ENCODE results near the gene OSBPL10.

The OSBPL10 gene

GRCh38 chr3:31653464-31653863 lies 327.6 kb downstream of the OSBPL10 start:
- no peak for ATAC-seq

GRCh38 chr3:31652296-31652695 lies 328.8 kb downstream of the OSBPL10 start:
- no peak for ATAC-seq
- TF ChIP-seq CREB5 (CRISPR knock-in tag; IDR thresholded peaks at IDR 0.05; ENCODE audit: low read depth) (no peak), CSRNP3 (CRISPR knock-in tag; IDR thresholded peaks at IDR 0.05) (no peak), ESRRG (CRISPR knock-in tag; IDR thresholded peaks at IDR 0.05) (no peak), GLIS3 (CRISPR knock-in tag; IDR thresholded peaks at IDR 0.05) (no peak), CSDC2 (CRISPR knock-in tag; IDR thresholded peaks at IDR 0.05) (no peak), ZNF70 (CRISPR knock-in tag; IDR thresholded peaks at IDR 0.05) (no peak), ZNF565 (CRISPR knock-in tag; conservative IDR thresholded peaks at IDR 0.05; ENCODE audit: low read depth) (no peak), ZC3H10 (CRISPR knock-in tag; IDR thresholded peaks at IDR 0.05) (no peak), TSHZ2 (CRISPR knock-in tag; IDR thresholded peaks at IDR 0.05) (no peak), ISL1 (CRISPR knock-in tag; IDR thresholded peaks at IDR 0.05) (no peak), RARB (CRISPR knock-in tag; IDR thresholded peaks at IDR 0.05) (no peak)

More at GRCh38 chr3:31653464-31653863, 327.6 kb downstream of the OSBPL10 start:
- TF ChIP-seq TOX (CRISPR knock-in tag; IDR thresholded peaks at IDR 0.05; ENCODE audit: borderline replicate concordance) (no peak), CSDC2 (CRISPR knock-in tag; IDR thresholded peaks at IDR 0.05) (no peak), ISL1 (CRISPR knock-in tag; IDR thresholded peaks at IDR 0.05) (no peak), ARNTL (CRISPR knock-in tag; IDR thresholded peaks at IDR 0.05; ENCODE audit: borderline replicate concordance, low read depth) (no peak), ZC3H10 (CRISPR knock-in tag; IDR thresholded peaks at IDR 0.05) (no peak), PATZ1 (CRISPR knock-in tag; IDR thresholded peaks at IDR 0.05; ENCODE audit: borderline replicate concordance) (no peak), ZNF565 (CRISPR knock-in tag; conservative IDR thresholded peaks at IDR 0.05; ENCODE audit: low read depth) (no peak), ZNF8 (CRISPR knock-in tag; IDR thresholded peaks at IDR 0.05) (no peak), CREB5 (CRISPR knock-in tag; IDR thresholded peaks at IDR 0.05; ENCODE audit: low read depth) (no peak), ESRRG (CRISPR knock-in tag; IDR thresholded peaks at IDR 0.05) (no peak), ZFP3 (CRISPR knock-in tag; IDR thresholded peaks at IDR 0.05) (no peak), PPARA (CRISPR knock-in tag; IDR thresholded peaks at IDR 0.05; ENCODE audit: borderline replicate concordance) (no peak), RARB (CRISPR knock-in tag; IDR thresholded peaks at IDR 0.05) (no peak), ZNF70 (CRISPR knock-in tag; IDR thresholded peaks at IDR 0.05) (no peak), TSHZ2 (CRISPR knock-in tag; IDR thresholded peaks at IDR 0.05) (no peak), ZFP30 (CRISPR knock-in tag; IDR thresholded peaks at IDR 0.05) (no peak), CSRNP3 (CRISPR knock-in tag; IDR thresholded peaks at IDR 0.05) (no peak), BACH2 (CRISPR knock-in tag; IDR thresholded peaks at IDR 0.05; ENCODE audit: borderline replicate concordance) (no peak)

Measured in SK-N-SH treated with all-trans-retinoic acid at 6 μM for 48 hours (cell line).